DMS153 treated with DMSO at 0.1 percent for 48 hours (cell line): ENCODE measurements around the gene RLN3.
"Not testable (repeated sequence)": the region's sequence is repeated elsewhere in the genome, so short reads cannot be mapped to it uniquely, and the experiment has no call there.

ENCODE experiments used
- DNase-seq: peaks from one replicate; lab custom pipeline; 2025; ENCODE audit not compliant: unreplicated experiment; lab: John Stamatoyannopoulos, UW

The RLN3 gene

DNA sequence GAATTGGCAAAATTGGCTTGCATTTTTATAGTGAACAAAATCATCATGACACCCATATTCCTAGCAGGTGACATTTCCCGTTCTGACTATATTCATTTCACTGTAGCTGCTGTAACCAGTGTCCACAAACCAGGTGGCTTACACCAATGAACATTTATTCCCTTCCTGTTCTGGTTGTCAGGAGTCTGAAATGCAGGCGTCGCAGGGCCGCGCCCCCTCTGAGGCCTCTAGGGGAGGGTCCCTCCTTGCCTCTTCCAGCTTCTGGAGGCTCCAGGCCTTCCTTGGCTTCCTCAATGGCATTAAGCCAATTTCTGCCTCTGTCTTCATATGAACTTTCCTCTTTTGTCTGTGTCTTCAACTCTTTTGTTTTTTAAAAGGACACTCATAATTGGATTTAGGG lies 6.5 kb upstream of the RLN3 start:
- no peak for DNase-seq

DNA sequence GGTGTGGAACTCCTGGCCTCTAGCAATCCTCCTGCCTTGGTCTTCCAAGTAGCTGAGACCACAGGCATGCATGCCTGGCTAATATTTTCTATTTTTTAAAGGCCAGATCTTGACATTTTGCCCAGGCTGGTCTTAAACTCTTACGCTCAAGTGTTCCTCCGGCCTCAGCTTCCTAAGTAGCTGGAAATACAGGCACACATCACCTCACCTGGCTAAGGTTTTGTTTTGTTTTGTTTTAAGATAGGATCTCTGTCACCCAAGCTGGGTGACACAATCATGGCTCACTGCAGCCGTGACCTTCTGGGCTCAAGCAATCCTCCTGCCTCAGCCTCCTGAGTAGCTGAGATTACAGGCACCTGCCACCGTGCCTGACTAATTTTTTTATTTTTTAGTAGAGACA lies 5.5 kb upstream of the RLN3 start:
- DNase-seq, result no peak

DNA sequence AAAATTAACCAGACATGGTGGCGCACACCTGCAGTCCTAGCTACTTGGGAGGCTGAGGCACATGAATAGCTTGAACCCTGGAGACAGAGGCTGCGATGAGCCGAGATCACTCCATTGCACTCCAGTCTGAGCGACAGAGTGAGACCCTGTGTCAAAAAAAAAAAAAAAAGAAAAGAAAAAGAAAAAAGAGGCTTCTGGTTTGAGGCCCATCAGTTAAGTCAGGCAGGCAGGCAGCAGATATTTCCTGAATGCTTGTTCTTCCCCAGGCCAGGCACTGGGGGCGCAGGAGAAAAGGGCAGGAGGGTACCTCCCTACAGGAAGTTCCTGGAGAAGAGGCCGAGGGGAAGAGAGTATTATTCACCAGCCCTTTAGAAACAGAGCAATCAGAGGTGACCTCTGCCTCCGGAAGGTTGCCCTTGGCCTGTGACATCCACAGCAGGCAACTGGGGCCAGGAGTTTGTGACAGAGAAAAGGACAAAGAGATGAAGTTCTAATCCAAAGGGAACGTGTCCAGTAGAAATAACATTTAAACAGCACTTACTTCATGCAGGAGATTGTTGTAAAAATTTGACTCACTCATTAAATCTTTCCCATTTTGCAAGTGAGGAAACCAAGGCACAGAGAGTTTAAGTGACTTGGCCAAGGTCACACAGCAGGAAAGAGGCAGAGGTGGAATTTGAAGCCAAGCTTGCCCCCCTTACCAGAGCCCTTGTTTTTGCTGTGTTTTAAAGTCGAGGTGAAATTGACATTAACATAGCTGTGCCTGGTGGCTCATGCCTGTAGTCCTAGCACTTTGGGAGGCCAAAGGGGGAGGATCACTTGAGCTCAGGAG lies 4.3 kb upstream of the RLN3 start:
- no peak for DNase-seq

DNA sequence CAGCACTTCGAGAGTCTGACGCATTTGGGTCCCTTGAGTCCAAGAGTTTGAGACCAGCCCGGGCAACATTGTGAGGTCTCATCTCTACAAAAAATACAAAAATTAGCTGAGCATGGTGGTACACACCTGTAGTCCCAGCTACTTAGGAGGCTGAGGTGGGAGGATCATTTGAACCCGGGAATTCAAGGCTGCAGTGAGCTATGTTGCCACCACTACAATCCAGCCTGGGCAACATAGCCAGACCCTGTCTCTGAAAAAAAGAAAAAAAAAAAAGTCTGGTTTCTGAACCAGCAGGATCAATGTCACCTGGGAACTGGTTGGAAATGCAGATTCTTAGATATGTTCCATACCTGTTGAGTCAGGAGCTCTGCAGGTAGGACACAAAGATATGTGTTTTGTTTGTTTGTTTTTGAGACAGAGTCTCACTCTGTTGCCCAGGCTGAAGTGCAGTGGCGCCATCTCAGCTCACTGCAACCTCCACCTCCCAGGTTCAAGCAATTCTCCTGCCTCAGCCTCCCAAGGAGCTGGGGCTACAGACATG lies 1.2 kb upstream of the RLN3 start:
- not testable (repeated sequence) for DNase-seq

DNA sequence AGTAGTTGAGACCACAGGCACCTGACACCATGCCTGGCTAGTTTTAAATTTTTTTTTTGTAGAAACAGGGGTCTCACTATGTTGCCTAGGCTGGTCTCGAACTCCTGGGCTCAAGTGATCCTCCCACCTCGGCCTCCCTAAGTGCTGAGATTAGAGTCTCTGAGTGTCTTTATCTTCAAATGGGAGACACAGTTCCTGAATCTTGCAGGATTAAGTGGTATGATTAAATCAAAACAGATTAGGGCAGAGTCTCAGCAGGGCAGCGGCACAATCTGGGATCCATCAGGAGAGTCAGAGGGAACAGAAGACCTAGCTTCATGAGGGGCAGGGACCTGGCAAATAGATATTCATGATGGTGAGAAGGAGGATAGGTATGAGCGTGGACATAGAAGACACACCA lies 953 bp downstream of the RLN3 start:
- DNase-seq, result no peak

DNA sequence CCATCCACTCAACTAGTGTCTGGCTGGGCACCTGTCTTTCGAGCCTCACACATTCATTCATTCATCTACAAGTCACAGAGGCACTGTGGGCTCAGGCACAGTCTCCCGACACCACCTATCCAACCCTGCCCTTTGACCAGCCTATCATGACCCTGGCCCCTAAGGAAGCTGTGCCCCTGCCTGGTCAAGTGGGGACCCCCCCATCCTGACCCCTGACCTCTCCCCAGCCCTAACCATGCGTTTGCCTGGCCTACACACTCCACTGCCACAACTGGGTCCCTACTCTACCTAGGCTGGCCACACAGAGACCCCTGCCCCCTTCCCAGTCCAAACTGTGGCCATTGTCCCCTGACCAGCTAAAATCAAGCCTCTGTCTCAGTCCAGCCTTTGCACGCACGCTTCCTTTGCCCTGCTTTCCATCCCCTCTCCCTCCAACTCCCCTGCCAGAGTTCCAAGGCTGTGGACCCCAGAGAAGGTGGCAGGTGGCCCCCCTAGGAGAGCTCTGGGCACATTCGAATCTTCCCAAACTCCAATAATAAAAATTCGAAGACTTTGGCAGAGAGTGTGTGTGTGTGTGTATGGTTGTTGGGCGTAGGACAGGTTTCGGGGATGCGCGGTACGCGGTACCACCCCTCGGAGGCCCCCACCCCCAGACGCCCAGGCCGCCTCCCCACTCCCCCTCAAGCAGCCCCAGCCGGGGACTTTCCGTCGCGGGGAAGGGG lies 3.2 kb downstream of the RLN3 start:
- DNase-seq, result no peak

DNA sequence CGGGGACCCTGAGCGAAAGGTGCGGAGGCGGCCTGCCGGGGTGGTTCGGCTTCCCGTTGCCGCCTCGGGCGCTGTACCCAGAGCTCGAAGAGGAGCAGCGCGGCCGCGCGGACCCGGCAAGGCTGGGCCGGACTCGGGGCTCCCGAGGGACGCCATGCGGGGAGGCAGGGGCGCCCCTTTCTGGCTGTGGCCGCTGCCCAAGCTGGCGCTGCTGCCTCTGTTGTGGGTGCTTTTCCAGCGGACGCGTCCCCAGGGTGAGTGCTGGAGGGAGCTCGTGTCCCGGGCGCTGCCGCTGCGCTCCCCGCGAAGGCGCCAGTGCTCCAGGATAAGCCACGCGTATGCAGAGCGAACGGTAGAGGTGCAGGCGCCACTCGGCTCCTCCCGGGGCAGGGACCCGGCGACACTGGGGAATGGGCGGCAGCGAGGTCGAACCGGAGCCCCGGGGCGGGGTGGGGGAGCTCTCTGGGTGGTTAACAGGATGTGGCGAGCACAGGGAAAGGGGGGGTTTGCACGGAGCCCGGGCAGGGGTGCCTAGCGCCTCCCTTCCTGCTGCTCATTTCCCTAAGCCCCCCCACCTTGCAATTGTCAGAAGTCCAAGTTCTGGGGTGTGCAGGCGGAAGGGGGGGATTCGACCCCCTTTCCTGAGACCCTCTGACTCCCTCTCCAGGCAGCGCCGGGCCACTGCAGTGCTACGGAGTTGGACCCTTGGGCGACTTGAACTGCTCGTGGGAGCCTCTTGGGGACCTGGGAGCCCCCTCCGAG lies 4.0 kb downstream of the RLN3 start, which contains the start of gene IL27RA:
Gene IL27RA, plus strand, starts transcription at position 44 of the 762 bp plus-strand sequence. Its CDS starts 111 bp downstream, at position 155.
- DNase-seq, result peak; percentile 59

DNA sequence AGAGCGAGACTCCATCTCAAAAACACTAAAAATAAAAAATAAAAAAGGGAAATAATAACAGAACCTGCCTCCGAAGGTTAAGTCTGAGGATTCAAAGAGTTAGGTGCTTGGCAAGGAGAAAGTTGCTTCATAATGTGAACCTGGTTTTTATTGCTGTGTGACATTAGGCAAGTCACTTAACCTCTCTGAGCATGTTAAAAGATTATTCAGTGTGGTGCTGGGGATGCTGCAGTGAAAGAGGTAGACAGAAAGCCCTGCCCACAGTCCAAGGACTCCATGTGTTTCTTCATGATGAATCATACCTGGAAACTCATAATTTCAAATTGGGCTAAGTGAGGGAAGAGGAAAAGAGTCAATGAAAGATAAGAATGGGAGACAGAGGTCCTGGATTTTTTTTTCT lies 6.0 kb downstream of the RLN3 start:
- no peak for DNase-seq

DNA sequence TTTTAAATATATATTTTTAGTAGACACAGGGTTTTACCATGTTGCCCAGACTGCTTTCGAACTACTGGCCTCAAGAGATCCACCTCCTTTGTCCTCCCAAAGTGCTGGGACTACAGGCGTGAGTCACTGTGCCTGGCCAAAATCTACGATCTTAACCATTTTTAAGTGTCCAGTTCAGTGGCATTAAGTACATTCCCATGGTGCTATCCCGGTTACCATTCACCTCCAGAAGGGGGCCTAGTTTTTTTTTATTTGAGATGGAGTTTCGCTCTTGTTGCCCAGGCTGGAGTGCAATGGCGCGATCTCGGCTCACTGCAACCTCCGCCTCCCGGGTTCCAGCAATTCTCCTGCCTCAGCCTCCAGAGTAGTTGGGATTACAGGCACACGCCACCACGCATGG lies 7.2 kb downstream of the RLN3 start:
- not testable (repeated sequence) for DNase-seq

DNA sequence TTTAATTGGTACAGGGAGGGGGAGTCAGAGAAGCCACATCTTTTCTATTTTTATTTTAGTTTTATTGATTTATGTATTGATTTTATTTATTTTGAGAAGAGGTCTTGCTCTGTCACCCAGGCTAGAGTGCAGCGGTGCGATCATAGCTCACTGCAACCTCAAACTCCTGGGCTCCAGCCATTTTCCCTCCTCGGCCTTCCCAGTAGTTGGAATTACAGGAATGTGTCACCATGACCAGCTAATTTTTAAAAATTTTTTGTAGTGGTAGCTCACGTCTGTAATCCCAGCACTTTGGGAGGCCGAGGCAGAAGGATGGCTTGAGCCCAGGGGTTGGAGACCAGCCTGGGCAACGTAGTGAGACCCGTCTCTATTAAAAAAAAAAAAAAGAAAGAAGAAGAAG lies 7.8 kb downstream of the RLN3 start:
- DNase-seq, result no peak

DNA sequence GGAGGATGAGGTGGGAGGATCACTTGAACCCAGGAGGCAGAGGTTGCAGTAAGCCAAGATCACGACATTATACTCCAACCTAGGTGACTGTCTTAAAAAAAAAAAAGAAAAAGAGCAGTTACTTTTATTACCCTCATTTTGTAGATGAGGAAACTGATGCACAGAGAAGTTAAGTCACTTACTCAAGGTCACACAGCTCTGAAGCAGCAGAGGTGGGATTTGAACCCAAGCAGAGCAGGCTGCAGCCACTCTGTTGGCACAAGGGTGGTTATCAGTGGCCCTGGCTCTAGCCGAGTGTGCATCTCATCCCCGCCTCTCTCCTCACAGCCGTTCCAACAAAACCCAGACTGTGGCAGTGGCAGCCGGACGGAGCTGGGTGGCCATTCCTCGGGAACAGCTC lies 11.2 kb downstream of the RLN3 start:
- no peak for DNase-seq

DNA sequence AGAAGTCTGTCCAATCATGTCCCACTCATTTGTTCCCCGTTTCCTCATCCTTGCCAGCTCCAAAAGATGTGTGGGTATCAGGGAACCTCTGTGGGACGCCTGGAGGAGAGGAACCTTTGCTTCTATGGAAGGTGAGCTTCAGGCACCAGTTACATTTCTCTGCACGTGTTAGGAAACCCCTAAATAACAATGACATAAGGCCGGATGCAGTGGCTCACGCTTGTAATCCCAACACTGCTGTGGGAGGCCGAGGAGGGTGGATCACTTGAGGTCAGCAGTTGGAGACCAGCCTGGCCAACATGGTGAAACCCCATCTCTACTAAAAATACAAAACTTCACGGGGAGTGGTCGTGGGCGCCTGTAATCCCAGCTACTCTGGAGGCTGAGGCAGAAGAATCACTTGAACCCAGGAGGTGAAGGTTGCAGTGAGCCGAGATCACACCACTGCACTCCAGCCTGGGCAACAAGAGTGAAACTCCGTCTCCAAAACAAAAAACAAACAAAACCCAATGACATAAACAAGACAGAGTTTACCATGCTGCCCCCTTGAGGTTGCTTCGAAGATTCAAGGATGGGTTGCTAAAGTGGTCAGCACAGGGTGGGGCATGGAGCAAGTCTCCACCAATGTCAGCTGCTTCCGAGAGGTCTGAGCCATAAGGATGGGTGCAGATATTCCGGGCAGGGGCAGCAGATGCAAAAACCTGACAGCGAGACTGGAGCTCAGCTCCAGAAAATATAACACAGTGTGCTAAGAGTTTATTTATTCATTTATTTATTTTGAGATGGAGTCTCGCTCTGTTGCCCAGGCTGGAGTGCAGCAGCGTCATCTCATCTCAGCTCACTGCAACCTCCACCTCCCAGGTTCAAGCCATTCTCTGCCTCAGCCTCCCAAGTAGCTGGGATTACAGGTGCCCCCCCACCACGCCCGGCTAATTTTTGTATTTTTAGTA lies 15.0 kb downstream of the RLN3 start:
- peak; percentile 15 for DNase-seq

DNA sequence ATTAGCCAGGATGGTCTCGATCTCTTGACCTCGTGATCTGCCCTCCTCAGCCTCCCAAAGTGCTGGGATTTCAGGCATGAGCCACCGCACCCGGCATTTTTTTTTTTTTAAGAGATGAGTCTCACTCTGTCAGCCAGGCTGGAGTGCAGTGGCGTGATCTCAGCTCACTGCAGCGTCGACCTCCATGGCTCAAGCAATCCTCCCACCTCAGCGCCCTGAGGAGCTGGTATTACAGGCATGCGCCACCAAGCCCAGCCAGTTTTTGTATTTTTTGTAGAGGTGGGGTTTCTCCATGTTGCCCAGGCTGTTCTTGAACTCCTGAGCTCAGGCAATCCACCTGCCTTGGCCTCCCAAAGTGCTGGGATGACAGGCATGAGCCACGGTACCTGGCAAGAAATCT lies 19.9 kb downstream of the RLN3 start:
- DNase-seq, result not testable (repeated sequence)

DNA sequence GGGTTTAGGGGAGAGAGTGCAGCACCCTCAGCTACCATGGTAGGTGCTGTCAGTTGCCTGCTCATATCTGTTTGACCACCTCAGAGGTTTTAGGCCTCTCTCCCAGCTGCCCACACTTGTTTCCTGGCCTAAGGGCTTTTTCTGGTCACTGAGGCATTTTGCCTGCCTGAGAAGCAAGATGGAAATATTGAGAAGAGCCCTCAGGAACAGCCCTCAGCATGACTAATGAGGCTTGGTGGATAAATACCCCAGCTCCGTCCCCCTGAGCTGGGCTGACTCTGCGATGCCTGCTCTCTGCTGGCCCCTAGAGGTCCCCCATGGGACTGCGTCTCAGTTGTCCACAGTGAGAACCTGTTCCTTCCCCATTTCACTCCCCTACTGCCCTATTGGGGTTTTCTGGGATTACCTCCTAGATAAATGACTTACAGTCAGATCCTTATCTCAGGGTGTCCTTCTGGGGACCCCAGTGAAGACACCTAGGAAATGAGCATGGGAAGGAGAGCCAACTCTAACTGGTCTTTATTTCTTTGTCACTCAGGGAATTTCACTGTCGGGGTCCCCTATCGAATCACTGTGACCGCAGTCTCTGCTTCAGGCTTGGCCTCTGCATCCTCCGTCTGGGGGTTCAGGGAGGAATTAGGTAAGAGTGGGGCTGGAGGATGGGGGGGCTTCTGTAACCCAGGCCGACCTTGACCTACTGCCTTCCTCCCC lies 20.6 kb downstream of the RLN3 start:
- no peak for DNase-seq

DNA sequence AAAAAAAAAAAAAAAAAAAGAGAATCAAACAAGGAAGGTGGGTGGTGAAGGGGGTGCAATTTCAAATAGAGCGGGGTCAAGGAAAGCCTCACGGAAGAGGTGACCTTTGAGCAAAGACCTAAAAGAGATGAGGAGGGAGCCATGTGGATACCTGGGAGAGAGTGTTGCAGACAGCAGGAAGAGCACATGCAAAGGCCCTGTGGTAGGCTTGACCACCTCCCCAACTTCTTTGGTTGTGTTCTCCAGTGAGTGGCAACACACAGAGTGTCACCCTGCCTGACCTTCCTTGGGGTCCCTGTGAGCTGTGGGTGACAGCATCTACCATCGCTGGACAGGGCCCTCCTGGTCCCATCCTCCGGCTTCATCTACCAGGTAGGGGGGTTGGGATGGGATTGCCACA lies 22.6 kb downstream of the RLN3 start:
- no peak for DNase-seq

DNA sequence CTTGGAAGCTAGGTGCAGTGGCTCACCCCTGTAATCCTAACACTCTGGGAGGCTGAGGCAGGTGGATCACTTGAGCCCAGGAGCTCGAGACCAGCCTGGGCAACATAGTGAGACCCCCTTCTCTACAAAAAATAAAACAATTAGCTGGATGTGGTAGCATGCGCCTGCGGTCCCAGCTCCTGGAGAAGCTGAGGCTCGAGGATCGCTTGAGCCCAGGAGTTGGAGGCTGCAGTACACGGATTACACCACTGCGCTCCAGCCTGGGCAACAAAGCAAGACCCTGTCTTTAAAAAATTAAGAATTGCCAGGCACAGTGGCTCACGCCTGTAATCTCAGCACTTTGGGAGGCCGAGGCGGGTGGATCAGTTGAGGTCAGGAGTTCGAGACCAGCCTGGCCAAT lies 23.0 kb downstream of the RLN3 start:
- DNase-seq, result not testable (repeated sequence)

DNA sequence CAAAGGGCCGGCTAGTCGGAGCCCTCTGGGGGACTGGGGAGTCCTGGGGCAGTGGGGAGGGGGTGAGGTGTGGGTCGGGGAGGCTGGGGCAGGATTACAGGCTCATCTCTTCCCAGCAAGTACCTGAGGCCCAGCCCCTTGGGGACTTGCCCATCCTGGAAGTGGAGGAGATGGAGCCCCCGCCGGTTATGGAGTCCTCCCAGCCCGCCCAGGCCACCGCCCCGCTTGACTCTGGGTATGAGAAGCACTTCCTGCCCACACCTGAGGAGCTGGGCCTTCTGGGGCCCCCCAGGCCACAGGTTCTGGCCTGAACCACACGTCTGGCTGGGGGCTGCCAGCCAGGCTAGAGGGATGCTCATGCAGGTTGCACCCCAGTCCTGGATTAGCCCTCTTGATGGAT lies 24.0 kb downstream of the RLN3 start:
- no peak for DNase-seq

DNA sequence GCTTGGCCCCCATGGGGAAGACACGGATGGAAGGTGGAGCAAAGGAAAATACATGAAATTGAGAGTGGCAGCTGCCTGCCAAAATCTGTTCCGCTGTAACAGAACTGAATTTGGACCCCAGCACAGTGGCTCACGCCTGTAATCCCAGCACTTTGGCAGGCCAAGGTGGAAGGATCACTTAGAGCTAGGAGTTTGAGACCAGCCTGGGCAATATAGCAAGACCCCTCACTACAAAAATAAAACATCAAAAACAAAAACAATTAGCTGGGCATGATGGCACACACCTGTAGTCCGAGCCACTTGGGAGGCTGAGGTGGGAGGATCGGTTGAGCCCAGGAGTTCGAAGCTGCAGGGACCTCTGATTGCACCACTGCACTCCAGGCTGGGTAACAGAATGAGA lies 24.5 kb downstream of the RLN3 start:
- no peak for DNase-seq

DNA sequence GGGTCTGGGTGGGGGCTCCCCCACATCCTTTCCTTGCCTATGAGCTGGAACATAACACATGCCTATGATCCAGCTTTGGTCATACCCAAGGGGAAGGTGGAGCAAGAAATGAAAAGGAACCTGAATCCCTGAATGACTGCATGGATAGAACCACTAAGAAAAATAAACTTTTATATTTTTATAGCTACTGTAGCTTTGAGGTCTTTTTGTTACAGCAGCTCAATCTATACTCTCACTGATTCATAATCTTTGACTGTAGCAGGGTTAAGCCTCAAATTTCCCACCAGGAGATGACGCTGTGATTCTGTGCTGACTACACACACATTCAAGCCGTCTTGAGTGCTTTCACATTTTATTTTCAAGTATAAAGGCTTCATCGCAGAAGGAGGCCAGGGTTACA lies 25.1 kb downstream of the RLN3 start:
- no peak for DNase-seq

DNA sequence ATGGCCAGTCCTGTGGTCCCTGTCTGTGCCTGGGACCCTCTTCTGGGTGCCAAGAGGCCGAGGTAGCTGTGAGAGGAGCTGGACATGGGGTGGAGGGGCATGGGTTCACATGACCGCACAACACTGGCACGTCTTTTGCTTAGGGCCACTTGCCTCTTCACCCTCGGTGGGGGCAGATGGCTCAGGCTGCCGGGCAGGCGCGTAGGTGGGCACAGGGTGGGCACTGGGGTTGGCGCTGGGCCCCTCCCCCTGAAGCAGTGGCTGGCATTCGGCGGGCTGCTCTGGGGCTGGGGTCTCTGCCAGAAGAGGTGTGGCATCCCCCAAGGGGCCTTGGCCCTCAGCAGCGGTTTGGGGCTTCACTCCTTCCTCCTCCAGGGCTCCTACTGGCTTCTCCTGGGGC lies 25.6 kb downstream of the RLN3 start:
- DNase-seq, result no peak
